Measurements from ENCODE around the gene EXT2. TPM values are rescaled to one million over a fixed set of nuclear protein-coding genes. Genes with fewer than 3 reads are reported as not detected.

The EXT2 gene
- total RNA-seq, 1 experiment from 2014 or later, result 42.9 TPM

DNA sequence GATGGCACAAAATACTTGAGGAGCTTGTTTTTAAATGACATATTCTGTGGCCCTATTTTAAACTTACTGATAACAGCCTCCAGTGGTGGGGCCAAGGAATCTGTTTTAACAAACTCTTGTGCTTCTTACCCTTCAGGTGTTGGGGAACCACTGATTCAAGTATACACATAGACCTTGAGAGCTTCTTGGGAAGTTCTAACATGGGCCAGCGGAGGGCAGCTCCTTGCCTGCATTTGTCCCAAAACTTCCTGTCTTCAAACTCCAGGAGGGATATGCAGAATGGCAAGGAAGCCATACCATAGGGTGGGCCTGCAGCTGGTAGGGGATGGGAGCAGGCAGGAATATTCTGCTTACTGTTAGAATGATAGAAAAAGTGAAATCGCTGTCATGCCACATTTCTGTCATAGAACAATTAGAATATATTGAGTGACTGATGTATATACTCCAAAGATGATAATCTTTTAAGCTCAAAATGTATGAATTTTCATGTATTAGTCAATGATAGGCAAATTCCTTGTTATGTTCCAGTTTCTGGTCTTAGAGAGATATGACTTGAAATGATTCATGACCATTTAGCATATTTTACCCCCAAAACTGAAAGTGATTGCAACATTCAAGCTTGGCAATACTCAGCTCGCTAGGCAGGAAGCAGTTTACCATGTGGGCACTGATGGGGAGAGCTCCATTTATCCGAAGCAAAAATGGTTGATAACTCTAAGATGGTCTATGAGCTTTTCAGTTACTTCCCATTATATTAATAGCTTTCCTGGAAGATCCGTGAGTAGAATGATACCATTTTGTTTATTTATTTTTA lies 9.2 kb downstream of the EXT2 start:
- no peak overlapping the region for H4K91ac ChIP-seq (ENCODE audit: insufficient read length, low read depth, low read length)
- WGBS (ENCODE audit: extremely low coverage, insufficient read length, low lambda C conversion rate), result no CpG with 5 or more reads among the region's 5 CpGs
- no peak overlapping the region for H3K27ac ChIP-seq (ENCODE audit: insufficient read length, low read depth, low read length)
- H4K8ac ChIP-seq (replicated peaks; ENCODE audit: insufficient read length, low read depth, low read length), result no peak overlapping the region
- H2AFZ ChIP-seq (ENCODE audit: low read length), result no peak overlapping the region
- H3K23me2 ChIP-seq (ENCODE audit: insufficient read length, low read depth, low read length, poor library complexity, severe bottlenecking), result no peaks in the 10 kb centered on the region
- no peak overlapping the region for H4K5ac ChIP-seq (ENCODE audit: insufficient read length, low read depth, low read length)
- Mint-ChIP-seq H3K9me3 (no peaks in the 10 kb centered on the region; a peak in 1 of 5 replicates), H3K4me3 (no peak overlapping the region), H3K36me3 (ENCODE audit: insufficient read depth in 1 of 3, low read depth in 3 of 3) (peaks cover 7 to 19% (median 11%) of the 10 kb centered on the region in 3 experiments; a peak in 5 of 7 replicates), H3K27me3 (ENCODE audit: low read depth) (no peaks in the 10 kb centered on the region; the same call in 1 of the 2 replicates), H3K4me1 (peaks cover 6% of the 10 kb centered on the region in 2 experiments; a peak in 2 of 4 replicates), H3K27ac (no peak overlapping the region)
- H2AK5ac ChIP-seq (ENCODE audit: insufficient read length, low read length), result no peak overlapping the region
- no peak overlapping the region for H3K18ac ChIP-seq (ENCODE audit: insufficient read length, low read depth, low read length)
- no peak overlapping the region for H3K4me2 ChIP-seq (ENCODE audit: insufficient read depth, insufficient read length, low read length)
- 0 out of 2 replicates have a peak, but pooled peaks cover 6% of the 10 kb centered on the region for H3K79me2 ChIP-seq (ENCODE audit: insufficient read depth, low read length)
- TF ChIP-seq, protein P1, sequence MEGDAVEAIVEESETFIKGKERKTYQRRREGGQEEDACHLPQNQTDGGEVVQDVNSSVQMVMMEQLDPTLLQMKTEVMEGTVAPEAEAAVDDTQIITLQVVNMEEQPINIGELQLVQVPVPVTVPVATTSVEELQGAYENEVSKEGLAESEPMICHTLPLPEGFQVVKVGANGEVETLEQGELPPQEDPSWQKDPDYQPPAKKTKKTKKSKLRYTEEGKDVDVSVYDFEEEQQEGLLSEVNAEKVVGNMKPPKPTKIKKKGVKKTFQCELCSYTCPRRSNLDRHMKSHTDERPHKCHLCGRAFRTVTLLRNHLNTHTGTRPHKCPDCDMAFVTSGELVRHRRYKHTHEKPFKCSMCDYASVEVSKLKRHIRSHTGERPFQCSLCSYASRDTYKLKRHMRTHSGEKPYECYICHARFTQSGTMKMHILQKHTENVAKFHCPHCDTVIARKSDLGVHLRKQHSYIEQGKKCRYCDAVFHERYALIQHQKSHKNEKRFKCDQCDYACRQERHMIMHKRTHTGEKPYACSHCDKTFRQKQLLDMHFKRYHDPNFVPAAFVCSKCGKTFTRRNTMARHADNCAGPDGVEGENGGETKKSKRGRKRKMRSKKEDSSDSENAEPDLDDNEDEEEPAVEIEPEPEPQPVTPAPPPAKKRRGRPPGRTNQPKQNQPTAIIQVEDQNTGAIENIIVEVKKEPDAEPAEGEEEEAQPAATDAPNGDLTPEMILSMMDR (conservative IDR thresholded peaks at IDR 0.05), result peak; percentile 53
- no peaks in the 10 kb centered on the region for H4K20me1 ChIP-seq (ENCODE audit: control insufficient read depth, insufficient read depth, insufficient read length)
- H2BK120ac ChIP-seq (ENCODE audit: low read depth, low read length, poor library complexity, severe bottlenecking), result no peak overlapping the region
- no peak overlapping the region for H3K9ac ChIP-seq (ENCODE audit: extremely low read depth, insufficient read length, low read length)
- H2BK5ac ChIP-seq (ENCODE audit: insufficient read length, low read length), result no peak overlapping the region
- H3K79me1 ChIP-seq (ENCODE audit: insufficient read depth, low read depth, low read length, poor library complexity, severe bottlenecking), result peaks cover 3% of the 10 kb centered on the region
- no peak overlapping the region for H3T11ph ChIP-seq (ENCODE audit: low read length)
- H3K4me1 ChIP-seq (ENCODE audit: insufficient read depth, low read length), result no peaks in the 10 kb centered on the region; the same call in none of the 2 replicates
- no peak overlapping the region for H3K23ac ChIP-seq (ENCODE audit: insufficient read length, low read depth, low read length)
- no peaks in the 10 kb centered on the region for H3K27me3 ChIP-seq (ENCODE audit: insufficient read depth, low read length)
- H2BK20ac ChIP-seq (ENCODE audit: low read depth, low read length, poor library complexity, severe bottlenecking), result no peak overlapping the region
- H2BK15ac ChIP-seq (ENCODE audit: low read depth, low read length), result no peak overlapping the region
- H3K9me3 ChIP-seq (ENCODE audit: control insufficient read depth, low read depth, low read length), result no peaks in the 10 kb centered on the region
- H3K14ac ChIP-seq (ENCODE audit: insufficient read depth, low read length), result no peak overlapping the region
- H3K4ac ChIP-seq (ENCODE audit: low read depth, low read length), result no peak overlapping the region
- peak; percentile 39 for DNase-seq
- no peak overlapping the region for H3K56ac ChIP-seq (ENCODE audit: insufficient read length, low read depth, low read length)
- H2BK12ac ChIP-seq (ENCODE audit: insufficient read length, low read depth, low read length), result no peak overlapping the region
